ENCODE data around the gene PDE3A. TPM values are rescaled to one million over a fixed set of nuclear protein-coding genes. Genes with fewer than 3 reads are reported as not detected.

Gene PDE3A
- total and polyA plus RNA-seq, 2 experiments from 2014 or later, result 11.1 to 61.6 TPM

DNA sequence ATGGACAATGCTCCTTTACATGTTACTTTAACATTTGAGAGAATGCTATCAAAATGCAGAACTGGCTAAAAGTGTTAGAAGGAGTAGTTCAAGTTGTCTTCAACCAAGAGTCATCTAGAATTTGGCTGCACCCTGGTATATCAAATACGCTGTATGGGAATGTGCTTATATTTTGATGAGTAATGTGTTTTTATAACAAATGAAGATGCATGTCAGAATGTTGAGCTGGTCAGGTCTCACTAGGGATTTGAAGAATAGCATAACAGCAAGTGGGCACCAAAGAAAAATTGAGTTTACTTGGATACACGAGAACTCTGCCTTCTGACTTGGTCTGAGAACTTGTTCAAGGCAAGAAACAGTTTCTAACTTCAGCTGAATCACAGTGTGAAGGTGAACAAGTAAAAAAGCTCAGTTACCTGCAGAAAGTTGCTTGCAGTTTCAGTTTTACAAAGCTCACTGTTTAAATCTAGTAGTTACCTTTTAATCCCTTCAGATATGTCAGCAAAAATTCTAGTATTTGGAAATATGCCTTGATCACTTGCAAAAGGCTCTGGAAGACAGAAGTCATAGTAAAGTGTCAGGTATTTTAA lies 82.3 kb downstream of the PDE3A start:
- no peaks in the 10 kb centered on the region for H3K9me3 ChIP-seq (ENCODE audit: low read depth)
- peaks cover 39% of the 10 kb centered on the region for H3K79me2 ChIP-seq
- DNase-seq (ENCODE audit: low spot score), result no peak
- no peaks in the 10 kb centered on the region for H4K20me1 ChIP-seq (ENCODE audit: insufficient read depth, poor library complexity, severe bottlenecking)
- H3K36me3 ChIP-seq (replicated peaks; ENCODE audit: insufficient read depth, low read depth), result no peaks in the 10 kb centered on the region
- peaks cover 10% of the 10 kb centered on the region for H3K4me1 ChIP-seq (ENCODE audit: insufficient read depth)
- H3K27me3 ChIP-seq, result no peaks in the 10 kb centered on the region
- WGBS (ENCODE audit: low lambda C conversion rate, missing lambda C conversion rate), result 93% methylated on average over 2 of the region's 2 CpGs
- no peak overlapping the region for H3K4me3 ChIP-seq
- TF ChIP-seq, protein P1, sequence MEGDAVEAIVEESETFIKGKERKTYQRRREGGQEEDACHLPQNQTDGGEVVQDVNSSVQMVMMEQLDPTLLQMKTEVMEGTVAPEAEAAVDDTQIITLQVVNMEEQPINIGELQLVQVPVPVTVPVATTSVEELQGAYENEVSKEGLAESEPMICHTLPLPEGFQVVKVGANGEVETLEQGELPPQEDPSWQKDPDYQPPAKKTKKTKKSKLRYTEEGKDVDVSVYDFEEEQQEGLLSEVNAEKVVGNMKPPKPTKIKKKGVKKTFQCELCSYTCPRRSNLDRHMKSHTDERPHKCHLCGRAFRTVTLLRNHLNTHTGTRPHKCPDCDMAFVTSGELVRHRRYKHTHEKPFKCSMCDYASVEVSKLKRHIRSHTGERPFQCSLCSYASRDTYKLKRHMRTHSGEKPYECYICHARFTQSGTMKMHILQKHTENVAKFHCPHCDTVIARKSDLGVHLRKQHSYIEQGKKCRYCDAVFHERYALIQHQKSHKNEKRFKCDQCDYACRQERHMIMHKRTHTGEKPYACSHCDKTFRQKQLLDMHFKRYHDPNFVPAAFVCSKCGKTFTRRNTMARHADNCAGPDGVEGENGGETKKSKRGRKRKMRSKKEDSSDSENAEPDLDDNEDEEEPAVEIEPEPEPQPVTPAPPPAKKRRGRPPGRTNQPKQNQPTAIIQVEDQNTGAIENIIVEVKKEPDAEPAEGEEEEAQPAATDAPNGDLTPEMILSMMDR (IDR thresholded peaks at IDR 0.05; ENCODE audit: poor library complexity), result no peak
- TF ChIP-seq EZH2phosphoT487 (IDR thresholded peaks at IDR 0.05; ENCODE audit: low read depth, severe bottlenecking, unreplicated experiment) (no peak), EZH2 (IDR thresholded peaks at IDR 0.05; ENCODE audit: borderline replicate concordance) (no peak)
- H3K9me2 ChIP-seq (replicated peaks; ENCODE audit: insufficient read depth), result no peaks in the 10 kb centered on the region
- no peak overlapping the region for H3K27ac ChIP-seq
- H3K4me2 ChIP-seq, result no peak overlapping the region
- H2AFZ ChIP-seq, result no peak overlapping the region

DNA sequence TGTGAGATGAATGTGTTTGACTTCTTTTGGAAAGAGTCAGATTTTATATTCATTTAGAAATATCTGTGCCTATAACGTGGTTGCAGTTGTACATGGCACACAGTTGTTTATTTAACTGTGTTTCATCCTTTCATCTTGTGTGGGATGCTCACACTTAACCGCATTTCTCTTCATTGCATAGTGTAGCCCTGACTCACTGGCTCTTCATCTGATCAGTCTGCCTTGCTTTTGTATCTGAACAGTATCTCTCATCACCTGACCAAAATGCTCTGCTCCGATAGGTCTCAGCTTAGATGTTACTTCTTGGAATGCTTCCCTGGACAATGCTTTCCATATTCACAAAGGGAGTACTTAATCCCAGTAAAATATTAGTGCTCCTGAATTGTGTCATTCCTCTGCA lies 83.4 kb downstream of the PDE3A start:
- peaks cover 11% of the 10 kb centered on the region for H3K4me1 ChIP-seq (ENCODE audit: insufficient read depth)

DNA sequence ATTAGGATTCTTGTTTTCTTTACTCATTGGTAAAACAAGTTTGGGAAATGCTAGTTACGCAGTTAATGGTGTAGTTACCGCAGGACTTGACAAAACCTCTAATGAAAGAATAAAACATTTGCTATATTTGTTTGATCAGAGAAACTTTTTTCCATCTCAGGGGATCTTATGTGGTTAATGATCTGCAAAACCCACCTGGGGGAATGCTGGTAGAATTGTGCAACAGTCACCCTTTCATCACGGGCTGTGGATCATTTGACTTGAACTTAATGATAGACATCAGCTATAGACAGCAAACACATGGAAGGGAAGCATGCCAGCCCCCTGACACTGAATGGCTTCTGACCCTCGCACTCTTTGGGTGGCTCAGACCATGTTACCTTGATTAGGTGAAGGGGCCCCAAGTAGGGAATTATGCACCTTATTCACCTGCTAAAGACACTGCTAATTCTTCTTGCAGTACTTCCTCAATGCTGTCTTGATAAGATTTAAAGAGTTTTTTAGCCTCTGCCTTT lies 84.2 kb downstream of the PDE3A start:
- Histone ChIP-seq H3K79me2 (peaks cover 40% of the 10 kb centered on the region), H3K27ac (peak overlapping the region; percentile 35), H4K20me1 (ENCODE audit: insufficient read depth, poor library complexity, severe bottlenecking) (no peaks in the 10 kb centered on the region), H3K4me1 (ENCODE audit: insufficient read depth) (peaks cover 11% of the 10 kb centered on the region), H3K9me2 (replicated peaks; ENCODE audit: insufficient read depth) (no peaks in the 10 kb centered on the region), H3K9me3 (ENCODE audit: low read depth) (no peaks in the 10 kb centered on the region), H3K4me2 (peak overlapping the region; percentile 34), H3K4me3 (no peak overlapping the region), H3K36me3 (replicated peaks; ENCODE audit: insufficient read depth, low read depth) (no peaks in the 10 kb centered on the region), H2AFZ (no peak overlapping the region), H3K27me3 (no peaks in the 10 kb centered on the region)
- 64% methylated on average over 4 of the region's 4 CpGs for whole genome bisulfite sequencing (ENCODE audit: low lambda C conversion rate, missing lambda C conversion rate)
- TF ChIP-seq, protein P1 (IDR thresholded peaks at IDR 0.05; ENCODE audit: poor library complexity), result no peak
- TF ChIP-seq EZH2phosphoT487 (IDR thresholded peaks at IDR 0.05; ENCODE audit: low read depth, severe bottlenecking, unreplicated experiment) (no peak), EZH2 (IDR thresholded peaks at IDR 0.05; ENCODE audit: borderline replicate concordance) (no peak)
- no peak for DNase-seq (ENCODE audit: low spot score)

More for the DNA sequence above, 83.4 kb downstream of the PDE3A start:
- Histone ChIP-seq H4K20me1 (ENCODE audit: insufficient read depth, poor library complexity, severe bottlenecking) (no peaks in the 10 kb centered on the region), H3K9me2 (replicated peaks; ENCODE audit: insufficient read depth) (no peaks in the 10 kb centered on the region), H3K79me2 (peaks cover 38% of the 10 kb centered on the region), H3K27me3 (no peaks in the 10 kb centered on the region), H3K4me3 (no peak overlapping the region), H3K4me2 (no peak overlapping the region), H3K36me3 (replicated peaks; ENCODE audit: insufficient read depth, low read depth) (no peaks in the 10 kb centered on the region), H2AFZ (no peak overlapping the region), H3K9me3 (ENCODE audit: low read depth) (no peaks in the 10 kb centered on the region), H3K27ac (no peak overlapping the region)
- TF ChIP-seq, protein P1 (IDR thresholded peaks at IDR 0.05; ENCODE audit: poor library complexity), result no peak
- no peak for TF ChIP-seq EZH2phosphoT487 (IDR thresholded peaks at IDR 0.05; ENCODE audit: low read depth, severe bottlenecking, unreplicated experiment)
- TF ChIP-seq EZH2 (IDR thresholded peaks at IDR 0.05; ENCODE audit: borderline replicate concordance), result no peak
- no peak for DNase-seq (ENCODE audit: low spot score)
- 70% methylated on average over 3 of the region's 3 CpGs for WGBS (ENCODE audit: low lambda C conversion rate, missing lambda C conversion rate)

All from hepatocyte (in vitro differentiated cells).